ENCODE data around the gene KIF21B. TPM values are rescaled to one million over a fixed set of nuclear protein-coding genes. Genes with fewer than 3 reads are reported as not detected.

KIF21B gene
- total RNA-seq, 1 donor from 2014 or later = 1.9 TPM

DNA sequence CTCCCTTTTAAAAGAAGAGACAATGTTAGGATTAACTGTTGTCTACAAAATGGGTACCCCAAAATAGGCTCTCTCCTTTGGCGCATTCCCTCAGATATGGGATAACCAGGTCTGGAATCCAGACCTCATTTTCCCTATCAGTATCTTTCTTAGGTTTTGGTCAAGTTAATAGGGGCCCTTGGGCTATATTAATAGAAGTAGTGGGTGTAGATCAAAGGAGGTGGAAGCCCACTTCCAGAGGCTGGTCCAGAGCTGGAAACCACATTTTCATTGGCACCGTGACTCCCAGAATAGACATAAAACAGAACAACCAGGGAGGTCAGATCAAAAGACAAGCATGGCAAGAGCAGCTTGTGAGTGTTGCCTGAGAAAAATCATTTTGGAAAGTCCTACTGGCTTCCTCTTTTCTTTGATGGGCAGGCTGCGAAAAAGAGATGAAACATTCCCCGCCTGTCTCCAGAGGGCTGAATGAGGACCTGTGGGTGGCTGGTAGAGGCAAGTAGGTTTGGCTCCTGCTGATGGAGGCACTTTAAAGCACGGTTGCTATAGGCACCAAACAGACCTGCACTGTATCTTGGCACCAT, 25.8 kb upstream of the KIF21B start:
- DNase-seq (ENCODE audit: low read depth in 2 of 2) = no peak

- DNase-seq (ENCODE audit: low read depth in 2 of 2) = no peak
These were observed 25.0 kb upstream of the KIF21B start for GRCh38 chr1:201048521-201048920.

DNA sequence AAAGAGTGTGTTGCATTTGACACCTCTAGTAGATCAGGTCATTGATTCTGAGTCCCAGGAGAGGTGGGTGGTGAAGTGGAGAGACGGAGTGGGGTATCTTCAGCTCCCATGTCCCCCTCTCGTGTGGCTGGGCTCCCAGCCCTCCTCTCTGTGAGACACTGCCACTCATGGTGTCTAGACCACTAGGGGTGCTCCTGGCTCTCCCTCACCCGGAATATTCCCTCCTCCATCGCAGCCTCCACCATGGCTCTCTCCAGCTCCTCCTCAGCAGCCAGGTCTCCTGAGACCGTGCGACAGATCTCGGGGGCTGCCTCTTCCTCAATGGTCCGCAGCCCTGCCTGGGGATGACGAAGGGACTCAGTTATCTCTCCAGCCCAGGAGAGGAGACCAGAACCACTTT, 20.6 kb upstream of the KIF21B start:
- no peak for DNase-seq (ENCODE audit: low read depth in 2 of 2)

GRCh38 chr1:201042779-201043461, 19.4 kb upstream of the KIF21B start:
- DNase-seq (ENCODE audit: low read depth in 2 of 2) = peak; percentile 46 to 70

- no peak for DNase-seq (ENCODE audit: low read depth in 2 of 2)
These were observed 17.5 kb upstream of the KIF21B start for GRCh38 chr1:201041011-201041410.

- no peak for DNase-seq (ENCODE audit: low read depth in 2 of 2)
These were observed 16.4 kb upstream of the KIF21B start for GRCh38 chr1:201039876-201040275.

DNA sequence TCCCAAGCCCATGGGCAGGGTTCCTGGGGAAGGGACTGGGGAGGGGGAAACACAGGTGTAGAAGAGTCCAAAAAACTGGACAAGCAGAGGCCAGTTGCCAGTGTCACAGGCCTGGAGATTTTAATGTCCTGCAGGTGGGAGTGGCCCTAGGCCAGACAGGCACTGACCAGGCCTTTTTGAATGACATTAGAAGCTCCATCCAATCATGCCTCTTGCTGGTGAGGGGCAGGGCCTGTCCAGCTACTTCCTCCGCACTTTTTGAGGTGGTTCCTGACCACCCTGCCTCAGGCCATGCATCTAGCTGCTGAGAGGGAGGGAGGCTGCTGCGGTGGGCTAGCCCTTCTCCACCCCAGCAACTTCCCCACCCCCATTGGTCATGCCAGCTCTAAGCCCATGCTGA, 15.9 kb upstream of the KIF21B start:
- no peak for DNase-seq (ENCODE audit: low read depth in 2 of 2)

DNA sequence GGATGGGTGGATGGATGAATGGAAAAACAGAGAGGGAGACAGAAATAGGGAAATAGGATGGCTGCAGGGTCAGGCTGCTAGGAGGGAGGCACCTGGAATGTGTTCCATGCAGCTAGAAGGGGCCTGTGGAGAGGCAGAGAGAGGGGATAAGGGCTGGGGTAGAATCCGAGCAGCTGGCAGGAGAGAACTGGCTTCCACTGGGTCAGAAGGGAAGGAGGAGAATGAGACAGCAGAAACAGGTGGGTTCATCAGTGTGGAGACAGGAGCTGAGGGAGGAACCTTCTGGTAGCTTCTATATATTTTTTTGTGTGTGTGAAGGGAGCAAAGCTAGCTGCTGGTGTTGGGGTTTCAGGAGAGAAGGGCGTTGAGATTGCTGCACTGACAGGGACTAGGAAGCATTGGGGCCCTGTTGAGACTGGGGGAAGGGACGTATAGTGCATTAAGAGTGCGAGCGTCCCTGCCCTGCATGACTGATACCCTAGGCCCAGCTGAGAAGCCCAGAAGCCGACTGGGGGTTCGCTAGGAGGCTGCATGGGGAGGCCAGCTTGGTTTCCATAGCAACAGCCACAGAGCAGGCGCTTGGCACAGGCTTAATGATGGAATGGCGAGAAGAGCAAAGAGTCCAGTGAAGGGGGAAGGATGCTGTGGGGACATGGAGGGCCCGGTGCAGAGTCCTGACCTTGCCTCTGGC, 14.8 kb upstream of the KIF21B start:
- no peak for DNase-seq (ENCODE audit: low read depth in 2 of 2)

- no peak for DNase-seq (ENCODE audit: low read depth in 2 of 2)
These were observed 12.8 kb upstream of the KIF21B start for GRCh38 chr1:201036188-201036842.

- no peak for DNase-seq (ENCODE audit: low read depth in 2 of 2)
These were observed 11.2 kb upstream of the KIF21B start for GRCh38 chr1:201034671-201035070.

DNA sequence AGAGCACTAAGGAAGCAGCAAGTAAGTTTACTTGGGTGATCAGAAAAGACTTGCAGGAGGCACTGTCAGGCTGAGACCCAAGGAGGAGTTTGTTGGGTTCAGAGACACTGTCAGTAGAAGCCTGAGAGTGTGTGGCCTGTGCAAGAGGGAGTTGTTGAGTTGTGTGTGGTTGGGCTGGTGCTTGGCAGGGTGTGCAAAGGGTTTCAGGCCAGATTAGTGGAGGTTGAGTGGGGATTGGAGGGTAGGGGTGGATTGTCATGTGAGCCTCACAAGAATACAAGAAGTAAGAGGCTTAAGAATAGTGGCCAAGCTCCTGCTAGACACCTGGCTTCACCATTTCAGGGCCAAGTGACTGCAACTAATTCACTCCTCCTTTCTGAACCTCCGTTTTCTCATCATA, 8.9 kb upstream of the KIF21B start:
- DNase-seq (ENCODE audit: low read depth in 2 of 2) = no peak

DNA sequence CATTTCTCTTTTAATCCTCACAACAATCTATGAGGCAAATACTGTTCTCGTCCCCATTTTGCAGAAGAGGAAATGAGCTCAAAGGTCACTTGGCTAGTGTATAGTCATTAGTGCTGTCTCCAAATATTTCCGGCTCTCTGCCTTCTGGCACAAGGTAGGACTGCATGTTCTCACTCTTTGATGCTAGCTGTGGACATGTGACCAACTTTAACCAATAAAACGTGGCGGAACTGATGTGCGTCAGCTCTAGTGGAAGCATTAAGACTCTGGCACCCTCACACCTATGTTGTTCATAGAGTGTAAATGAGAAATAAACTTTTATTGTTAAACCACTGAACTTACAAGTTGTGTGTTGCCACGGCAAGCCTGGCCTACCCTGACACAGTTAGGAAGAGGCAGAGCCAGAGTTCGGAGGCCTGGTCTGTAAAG, 5.0 kb upstream of the KIF21B start:
- DNase-seq (ENCODE audit: low read depth in 2 of 2) = peak; percentile 70 to 84

DNA sequence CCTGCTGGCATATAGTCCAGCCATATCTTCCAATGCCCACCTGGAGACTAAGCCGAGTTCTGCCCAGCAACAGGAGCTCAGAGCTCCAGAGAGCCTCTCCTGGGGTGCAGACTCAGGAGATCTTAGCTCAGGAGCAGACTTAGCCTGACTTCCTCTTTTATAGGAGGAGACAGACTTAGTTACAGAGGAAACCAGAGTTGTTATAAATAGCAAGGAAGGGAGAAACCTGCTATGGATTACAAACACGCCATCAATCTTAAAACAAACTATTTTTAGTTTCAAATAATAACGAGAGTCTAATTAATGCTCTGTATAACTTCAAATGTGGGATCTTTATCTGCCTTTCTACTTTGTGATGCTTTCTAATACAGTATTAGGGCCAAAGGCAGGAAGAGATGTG, 3.3 kb upstream of the KIF21B start:
- DNase-seq (ENCODE audit: low read depth in 2 of 2) = peak in 1 of 2 donors; percentile 11

DNA sequence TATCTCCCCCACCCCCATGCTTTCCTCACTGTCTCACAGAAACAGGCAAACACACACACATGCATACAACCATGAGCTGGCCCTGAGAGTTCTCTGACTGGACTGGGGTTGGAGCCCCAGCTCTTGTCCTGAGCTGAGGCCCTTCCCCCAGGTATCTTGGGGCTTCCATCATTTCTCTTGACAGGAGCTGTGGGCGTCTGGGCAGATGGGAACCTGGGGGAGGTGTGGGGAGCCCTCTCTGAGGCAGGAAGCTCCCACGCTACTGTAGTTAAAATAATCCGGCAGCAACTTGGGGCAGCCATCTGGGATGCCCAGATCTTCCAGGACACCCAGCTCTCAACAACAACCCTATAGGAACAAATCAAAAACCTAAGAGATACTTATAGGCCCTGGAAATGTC, 2.7 kb upstream of the KIF21B start:
- DNase-seq (ENCODE audit: low read depth in 2 of 2) = no peak

GRCh38 chr1:201025571-201026002, 2.1 kb upstream of the KIF21B start:
- DNase-seq (ENCODE audit: low read depth in 2 of 2) = peak; percentile 35 to 78

- DNase-seq (ENCODE audit: low read depth in 2 of 2) = no peak
These were observed 1.1 kb upstream of the KIF21B start for GRCh38 chr1:201024625-201024998.

GRCh38 chr1:201023920-201024624, 558 bp upstream of the KIF21B start:
- no peak for DNase-seq (ENCODE audit: low read depth in 2 of 2)

- peak in 1 of 2 donors; percentile 33 for DNase-seq (ENCODE audit: low read depth in 2 of 2)
These were observed 546 bp downstream of the KIF21B start for GRCh38 chr1:201022820-201023516.

- DNase-seq (ENCODE audit: low read depth in 2 of 2) = no peak
These were observed 1.1 kb downstream of the KIF21B start for GRCh38 chr1:201022493-201022819.

GRCh38 chr1:201021630-201022492, 1.7 kb downstream of the KIF21B start:
- no peak for DNase-seq (ENCODE audit: low read depth in 2 of 2)

Data from dermis microvascular lymphatic vessel endothelial cell (primary cell).